C4-2B (cell line): ENCODE measurements around the gene SIPA1.
"Not testable (repeated sequence)": the region's sequence is repeated elsewhere in the genome, so short reads cannot be mapped to it uniquely, and the experiment has no call there.

Source experiments
- H3K27ac ChIP-seq: fragments of 450-650 bp; 2 replicates; pipeline ENCODE4 v1.5.1; 2017
- CTCF ChIP-seq: fragments of 450-650 bp; conservative IDR thresholded peaks from 2 replicates; pipeline ENCODE4 v1.5.1; 2017; ENCODE audit warnings: mild to moderate bottlenecking
- ZFX ChIP-seq: fragments of 450-650 bp; IDR thresholded peaks from 2 replicates; pipeline ENCODE4 v1.6.1; 2017

The SIPA1 gene

GRCh38 chr11:65633390-65634108 is 4.4 kb upstream of the SIPA1 start:
- TF ChIP-seq ZFX = no peak
- no peak for TF ChIP-seq CTCF
- H3K27ac ChIP-seq = no peak overlapping the region

DNA sequence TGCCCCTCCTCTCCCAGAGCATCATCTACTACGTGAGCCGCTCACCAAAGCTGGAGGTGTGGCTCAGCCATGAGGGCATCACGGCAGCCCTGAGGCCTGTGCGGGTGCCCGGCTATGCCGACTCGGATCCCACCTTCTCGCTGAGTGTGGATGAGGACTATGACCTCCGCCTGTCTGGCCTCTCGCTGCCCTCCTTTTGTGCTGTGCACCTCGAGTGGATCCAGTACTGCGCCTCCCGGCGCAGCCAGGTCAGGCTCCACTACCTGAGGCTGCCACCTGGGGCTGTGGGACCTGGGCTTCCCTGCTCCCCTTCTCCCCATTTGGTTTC is 3.8 kb upstream of the SIPA1 start:
- no peak overlapping the region for H3K27ac ChIP-seq
- TF ChIP-seq ZFX = no peak
- TF ChIP-seq CTCF = no peak

DNA sequence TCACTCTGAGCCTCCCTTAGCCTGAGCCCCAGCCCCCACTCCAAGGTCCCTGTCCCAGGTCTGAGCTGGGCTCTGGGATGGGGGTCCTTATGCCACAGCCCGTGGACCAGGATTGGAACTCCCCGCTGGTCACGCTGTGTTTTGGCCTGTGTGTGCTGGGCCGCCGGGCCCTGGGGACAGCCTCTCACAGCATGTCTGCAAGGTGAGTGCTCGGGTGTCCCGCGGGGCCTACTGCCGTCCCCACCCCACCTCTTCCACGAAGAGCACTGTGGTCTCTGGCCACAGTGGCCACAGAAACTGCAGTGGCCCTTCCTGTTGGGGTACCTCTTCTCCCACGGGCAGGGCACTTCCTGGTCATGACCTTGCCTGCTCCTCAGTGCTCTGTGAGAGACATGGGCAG is 3.5 kb upstream of the SIPA1 start:
- TF ChIP-seq ZFX (no peak), CTCF (no peak)
- H3K27ac ChIP-seq = no peak overlapping the region

DNA sequence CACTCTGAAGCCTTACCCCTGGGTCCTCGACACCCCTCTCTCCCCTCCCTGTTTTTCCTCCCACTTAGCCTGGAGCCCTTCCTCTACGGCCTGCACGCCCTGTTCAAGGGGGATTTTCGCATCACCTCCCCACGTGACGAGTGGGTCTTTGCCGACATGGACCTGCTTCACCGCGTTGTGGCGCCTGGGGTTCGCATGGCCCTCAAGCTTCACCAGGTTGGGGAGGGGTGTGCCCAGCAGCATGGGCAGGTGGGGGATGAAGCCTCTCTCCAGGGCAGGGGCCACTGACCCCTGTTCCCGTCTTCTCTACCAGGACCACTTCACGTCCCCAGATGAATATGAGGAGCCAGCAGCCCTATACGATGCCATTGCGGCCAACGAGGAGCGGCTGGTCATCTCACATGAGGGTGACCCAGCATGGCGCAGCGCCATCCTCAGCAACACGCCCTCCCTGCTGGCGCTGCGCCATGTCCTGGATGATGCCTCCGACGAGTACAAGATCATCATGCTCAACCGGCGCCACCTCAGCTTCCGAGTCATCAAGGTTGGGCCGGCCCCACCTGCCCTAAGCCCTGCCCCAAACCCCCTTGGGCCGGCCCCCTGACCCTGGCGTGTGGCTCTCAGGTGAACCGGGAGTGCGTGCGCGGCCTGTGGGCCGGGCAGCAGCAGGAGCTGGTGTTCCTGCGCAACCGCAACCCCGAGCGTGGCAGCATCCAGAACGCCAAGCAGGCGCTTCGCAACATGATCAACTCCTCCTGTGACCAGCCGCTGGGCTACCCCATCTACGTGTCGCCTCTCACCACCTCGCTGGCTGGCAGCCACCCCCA is 2.8 kb upstream of the SIPA1 start:
- H3K27ac ChIP-seq = no peak overlapping the region
- TF ChIP-seq CTCF (no peak), ZFX (no peak)

DNA sequence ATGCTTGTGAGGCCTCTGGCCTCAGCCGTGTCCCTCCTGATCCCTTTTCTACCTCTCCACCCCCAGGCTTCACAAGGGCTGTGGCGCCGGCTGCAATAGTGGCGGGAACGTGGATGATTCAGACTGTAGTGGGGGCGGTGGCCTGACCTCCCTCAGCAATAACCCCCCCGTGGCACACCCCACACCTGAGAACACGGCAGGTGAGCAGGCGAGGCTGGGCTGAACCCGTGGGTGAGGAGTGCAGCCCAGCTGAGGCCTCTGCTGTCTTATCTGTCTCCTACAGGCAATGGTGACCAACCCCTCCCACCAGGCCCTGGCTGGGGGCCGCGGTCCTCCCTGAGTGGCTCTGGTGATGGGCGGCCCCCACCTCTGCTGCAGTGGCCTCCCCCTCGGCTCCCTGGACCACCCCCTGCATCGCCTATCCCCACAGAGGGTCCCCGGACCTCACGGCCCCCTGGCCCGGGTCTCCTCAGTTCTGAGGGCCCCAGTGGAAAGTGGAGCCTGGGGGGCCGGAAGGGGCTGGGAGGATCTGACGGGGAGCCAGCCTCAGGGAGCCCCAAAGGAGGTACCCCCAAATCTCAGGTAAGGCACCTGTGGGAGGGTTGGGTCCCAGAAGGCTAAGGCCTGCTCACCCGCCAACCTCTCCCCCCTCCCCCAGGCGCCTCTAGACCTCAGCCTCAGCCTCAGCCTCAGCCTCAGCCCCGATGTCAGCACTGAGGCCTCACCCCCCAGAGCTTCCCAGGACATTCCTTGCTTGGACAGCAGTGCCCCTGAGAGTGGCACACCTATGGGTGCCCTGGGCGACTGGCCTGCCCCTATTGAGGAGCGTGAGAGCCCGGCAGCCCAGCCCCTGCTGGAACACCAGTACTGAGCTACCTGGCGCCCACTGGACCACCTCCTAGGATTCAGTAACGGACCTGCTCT is 1.5 kb upstream of the SIPA1 start:
- H3K27ac ChIP-seq = peak overlapping the region; percentile 38
- TF ChIP-seq CTCF (no peak), ZFX (no peak)

GRCh38 chr11:65637032-65637557 is 806 bp upstream of the SIPA1 start:
- H3K27ac ChIP-seq = peak overlapping the region; percentile 38
- no peak for TF ChIP-seq CTCF
- 0 out of 2 replicates have a peak, but pooled peaks have one; percentile 26 for TF ChIP-seq ZFX

GRCh38 chr11:65639228-65639597 is 1.3 kb downstream of the SIPA1 start:
- H3K27ac ChIP-seq = not testable (repeated sequence)
